Uterus (tissue), 2 donors: ENCODE measurements around the gene UGT1A8.

Source experiments
- POLR2A ChIP-seq, 2 donors: fragments of 450-650 bp; IDR thresholded peaks; one replicate each; pipeline ENCODE4 v1.6.1; 2016; ENCODE audit warnings: antibody characterized with exemption in 2 of 2, mild to moderate bottlenecking in 1 of 2, moderate library complexity in 1 of 2
- TF ChIP-seq, protein P1 (sequence below), 4 experiments: fragments of 200-600 bp in 2 of 4; fragments of 450-650 bp in 2 of 4; sonication (generic) in 2 of 4; IDR thresholded peaks; one replicate each; pipeline ENCODE4 v1.5.1; 2016 to 2019; ENCODE audit warnings: antibody characterized with exemption in 4 of 4, mild to moderate bottlenecking in 2 of 4, moderate library complexity in 1 of 4

DNA sequence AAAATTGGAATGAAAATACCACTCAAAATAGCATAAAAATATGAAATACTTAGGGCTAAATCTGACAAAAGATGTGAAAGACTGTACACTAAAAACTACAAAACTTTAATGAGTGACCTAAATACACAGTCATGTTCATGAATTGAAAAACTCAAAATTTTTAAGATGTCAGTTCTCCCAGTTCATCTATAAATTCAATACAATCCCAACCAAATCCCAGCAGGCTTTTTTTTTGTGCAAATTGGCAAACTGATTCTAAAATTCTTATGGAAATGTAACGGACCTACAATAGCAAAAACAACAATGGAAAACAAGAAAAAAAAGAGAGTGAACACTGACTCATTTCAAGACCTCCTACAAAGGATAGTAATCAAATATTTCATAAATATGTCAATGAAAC is 46.4 kb upstream of the UGT1A8 start:
- TF ChIP-seq, protein P1, sequence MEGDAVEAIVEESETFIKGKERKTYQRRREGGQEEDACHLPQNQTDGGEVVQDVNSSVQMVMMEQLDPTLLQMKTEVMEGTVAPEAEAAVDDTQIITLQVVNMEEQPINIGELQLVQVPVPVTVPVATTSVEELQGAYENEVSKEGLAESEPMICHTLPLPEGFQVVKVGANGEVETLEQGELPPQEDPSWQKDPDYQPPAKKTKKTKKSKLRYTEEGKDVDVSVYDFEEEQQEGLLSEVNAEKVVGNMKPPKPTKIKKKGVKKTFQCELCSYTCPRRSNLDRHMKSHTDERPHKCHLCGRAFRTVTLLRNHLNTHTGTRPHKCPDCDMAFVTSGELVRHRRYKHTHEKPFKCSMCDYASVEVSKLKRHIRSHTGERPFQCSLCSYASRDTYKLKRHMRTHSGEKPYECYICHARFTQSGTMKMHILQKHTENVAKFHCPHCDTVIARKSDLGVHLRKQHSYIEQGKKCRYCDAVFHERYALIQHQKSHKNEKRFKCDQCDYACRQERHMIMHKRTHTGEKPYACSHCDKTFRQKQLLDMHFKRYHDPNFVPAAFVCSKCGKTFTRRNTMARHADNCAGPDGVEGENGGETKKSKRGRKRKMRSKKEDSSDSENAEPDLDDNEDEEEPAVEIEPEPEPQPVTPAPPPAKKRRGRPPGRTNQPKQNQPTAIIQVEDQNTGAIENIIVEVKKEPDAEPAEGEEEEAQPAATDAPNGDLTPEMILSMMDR (IDR thresholded peaks at IDR 0.05), result no peak
- no peak for TF ChIP-seq POLR2A (IDR thresholded peaks at IDR 0.05)
